Omental fat pad (tissue), 4 donors: ENCODE results near the gene KIFC3. TPM values are rescaled to one million over a fixed set of nuclear protein-coding genes. Genes with fewer than 3 reads are reported as not detected.

Experiments
- ATAC-seq: fragments of 150-250 bp; one replicate; pipeline ENCODE4 v1.9.1; 2016; ENCODE audit warnings: mild to moderate bottlenecking, moderate library complexity; ENCODE audit not compliant: low FRiP score
- DNase-seq: peaks from one replicate; pipeline ENCODE4 v3.0.0-alpha.2; 2019; ENCODE audit warnings: low spot score
- CTCF ChIP-seq, 3 donors: fragments of 450-650 bp; IDR thresholded peaks; one replicate each; pipeline ENCODE4 v1.5.1; 2016 to 2017; ENCODE audit warnings: antibody characterized with exemption in 3 of 3, mild to moderate bottlenecking in 3 of 3, moderate library complexity in 2 of 3
- total RNA-seq, 4 donors: library from RNA; depleted of rRNA; stranded (reverse); fragments of >200 nt; gene quantifications; one replicate each; pipeline ENCODE4 v1.1.0, GENCODE V29; 2016

Gene KIFC3
- total RNA-seq, 4 donors from 2014 or later = 41.5 to 96.9 (median 58.9) TPM

DNA sequence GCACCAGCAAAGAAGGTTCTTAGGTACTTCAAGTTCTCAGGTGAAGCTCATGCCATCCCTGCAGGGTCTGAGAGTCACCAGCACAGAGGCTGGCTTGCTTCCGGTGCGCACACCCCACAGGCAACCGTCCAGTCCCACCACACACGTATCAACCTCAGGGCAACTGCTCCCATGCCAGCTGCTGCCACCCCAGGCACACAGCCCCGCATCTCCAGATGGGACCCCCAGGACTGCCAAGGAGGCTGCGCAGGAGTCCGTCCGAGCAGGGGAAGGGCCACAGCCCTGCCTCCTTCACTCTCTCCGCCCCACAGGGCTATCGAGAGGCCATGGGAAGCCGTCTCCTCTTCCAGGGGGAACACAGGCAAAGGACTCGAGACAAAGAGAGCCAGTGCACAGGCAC is 13.3 kb downstream of the KIFC3 start:
- no peak for DNase-seq
- ATAC-seq = no peak

GRCh38 chr16:57788252-57788841 is 13.9 kb downstream of the KIFC3 start:
- ATAC-seq (peak; percentile 41), DNase-seq (no peak)
- no peak for TF ChIP-seq CTCF (IDR thresholded peaks at IDR 0.05)

More for the DNA sequence above, 13.3 kb downstream of the KIFC3 start:
- no peak for TF ChIP-seq CTCF (IDR thresholded peaks at IDR 0.05)

DNA sequence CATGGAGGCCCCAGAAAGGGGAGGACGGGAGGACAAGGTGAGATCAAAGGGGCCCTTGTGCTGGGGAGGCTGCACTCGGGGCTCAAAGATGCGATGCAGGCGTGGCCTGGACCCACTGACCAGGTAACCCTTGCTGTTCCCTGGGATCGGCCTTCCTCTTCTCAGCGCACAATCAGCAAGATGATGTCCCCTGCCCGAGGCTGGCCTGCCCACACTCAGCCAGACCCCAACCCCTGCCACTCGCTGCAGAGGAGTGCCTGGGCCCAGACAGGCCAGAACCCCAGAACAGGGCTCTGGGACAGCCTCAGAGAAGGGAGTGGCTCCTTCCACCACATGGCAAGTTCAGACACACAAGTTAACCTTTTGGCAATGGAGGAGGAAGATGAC is 14.8 kb downstream of the KIFC3 start:
- no peak for DNase-seq
- no peak for ATAC-seq
- no peak for TF ChIP-seq CTCF (IDR thresholded peaks at IDR 0.05)

- no peak for TF ChIP-seq CTCF (IDR thresholded peaks at IDR 0.05)
- ATAC-seq (no peak), DNase-seq (no peak)
Observed at GRCh38 chr16:57786632-57787518, 15.4 kb downstream of the KIFC3 start.

DNA sequence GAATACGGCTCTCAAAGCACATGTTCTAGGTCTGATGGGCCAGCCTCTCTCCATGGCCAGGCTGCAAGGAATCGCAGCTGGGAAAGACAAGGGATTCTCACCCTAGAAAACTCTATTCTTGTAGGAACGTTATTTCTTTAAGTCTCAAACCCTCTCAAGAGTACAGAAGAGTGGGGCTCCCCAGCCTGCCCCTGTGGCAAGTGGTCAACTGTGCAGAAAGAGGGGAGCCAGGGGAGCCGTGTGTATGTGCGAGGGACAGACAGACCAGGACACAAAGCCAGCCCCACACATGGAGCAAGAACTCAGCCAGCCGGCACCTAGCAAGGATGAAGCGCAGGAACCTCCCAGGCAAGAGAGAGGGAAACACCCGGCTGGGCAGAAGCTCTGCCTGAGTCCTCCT is 16.4 kb downstream of the KIFC3 start:
- TF ChIP-seq CTCF (IDR thresholded peaks at IDR 0.05) = no peak
- no peak for DNase-seq
- ATAC-seq = no peak

DNA sequence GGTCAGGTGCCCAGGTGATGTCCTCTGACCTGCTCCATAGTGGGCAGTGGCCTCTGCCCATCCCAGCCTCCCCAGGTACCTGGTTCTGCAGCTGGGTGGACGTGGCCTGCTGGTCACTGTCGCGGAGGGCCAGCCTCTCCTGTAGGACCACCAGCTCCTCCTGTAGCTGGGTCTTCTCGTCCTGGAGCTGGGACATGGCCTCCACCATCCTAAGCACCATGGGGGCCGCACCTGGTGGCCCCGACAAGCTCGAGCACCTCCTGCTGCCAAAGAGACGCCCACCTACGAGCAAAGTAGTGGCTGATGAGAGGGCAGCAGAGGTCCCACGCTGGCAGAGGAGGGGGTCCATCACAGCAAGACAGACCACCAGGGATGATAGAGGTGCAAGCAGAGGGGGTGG is 16.9 kb downstream of the KIFC3 start:
- TF ChIP-seq CTCF (IDR thresholded peaks at IDR 0.05) = no peak
- DNase-seq (no peak), ATAC-seq (no peak)

DNA sequence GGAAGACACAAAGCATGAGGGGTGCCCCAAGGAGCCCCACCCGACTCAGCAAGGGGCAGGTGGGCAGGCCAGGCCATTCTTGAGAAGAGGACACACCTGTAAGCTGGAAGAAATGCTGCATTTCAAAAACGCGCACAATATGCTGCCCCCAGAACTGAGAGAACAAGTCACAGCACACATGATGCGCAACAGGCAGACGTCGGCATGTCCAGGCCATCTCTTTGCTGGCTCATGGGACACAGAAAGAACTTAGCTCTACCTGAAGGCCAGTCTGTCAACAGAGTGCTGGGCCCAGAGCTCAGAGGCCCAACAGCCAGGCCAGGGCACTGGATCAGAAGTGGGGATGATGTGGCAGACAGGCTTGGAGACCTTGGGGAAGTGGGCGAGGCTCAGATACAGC is 18.0 kb downstream of the KIFC3 start:
- TF ChIP-seq CTCF (IDR thresholded peaks at IDR 0.05) = no peak
- no peak for DNase-seq
- ATAC-seq = no peak
